Uterus (tissue), 2 donors: ENCODE results near the gene NLRP10.

Experiments used
- POLR2A ChIP-seq, 2 donors: fragments of 450-650 bp; IDR thresholded peaks; one replicate each; pipeline ENCODE4 v1.6.1; 2016; ENCODE audit warnings: antibody characterized with exemption in 2 of 2, mild to moderate bottlenecking in 1 of 2, moderate library complexity in 1 of 2
- TF ChIP-seq, protein P1 (sequence below), 4 experiments: fragments of 200-600 bp in 2 of 4; fragments of 450-650 bp in 2 of 4; sonication (generic) in 2 of 4; IDR thresholded peaks; one replicate each; pipeline ENCODE4 v1.5.1; 2016 to 2019; ENCODE audit warnings: antibody characterized with exemption in 4 of 4, mild to moderate bottlenecking in 2 of 4, moderate library complexity in 1 of 4

DNA sequence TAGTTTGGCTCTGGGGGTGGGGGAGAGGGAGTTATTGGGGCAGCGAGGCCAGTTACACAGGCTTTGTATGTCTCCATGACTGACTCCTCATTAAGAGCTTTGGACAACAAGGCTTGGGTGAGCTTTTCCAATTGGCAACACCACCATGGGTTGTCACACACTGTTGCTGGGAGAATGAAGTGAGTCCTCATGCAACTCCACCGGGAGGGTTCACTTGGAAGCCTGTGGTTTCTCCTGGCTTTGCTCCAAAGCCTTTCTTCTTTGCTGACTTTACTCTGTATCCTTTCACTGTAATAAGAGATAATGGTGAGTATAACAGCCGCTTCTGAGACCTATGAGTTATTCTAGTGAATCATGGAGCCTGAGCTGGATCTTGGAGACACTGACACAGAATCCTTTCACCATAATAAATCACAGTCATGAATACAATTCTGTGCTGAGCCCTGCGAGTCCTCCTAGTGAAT lies 46.8 kb upstream of the NLRP10 start:
- TF ChIP-seq POLR2A (IDR thresholded peaks at IDR 0.05) = no peak
- TF ChIP-seq, protein P1, sequence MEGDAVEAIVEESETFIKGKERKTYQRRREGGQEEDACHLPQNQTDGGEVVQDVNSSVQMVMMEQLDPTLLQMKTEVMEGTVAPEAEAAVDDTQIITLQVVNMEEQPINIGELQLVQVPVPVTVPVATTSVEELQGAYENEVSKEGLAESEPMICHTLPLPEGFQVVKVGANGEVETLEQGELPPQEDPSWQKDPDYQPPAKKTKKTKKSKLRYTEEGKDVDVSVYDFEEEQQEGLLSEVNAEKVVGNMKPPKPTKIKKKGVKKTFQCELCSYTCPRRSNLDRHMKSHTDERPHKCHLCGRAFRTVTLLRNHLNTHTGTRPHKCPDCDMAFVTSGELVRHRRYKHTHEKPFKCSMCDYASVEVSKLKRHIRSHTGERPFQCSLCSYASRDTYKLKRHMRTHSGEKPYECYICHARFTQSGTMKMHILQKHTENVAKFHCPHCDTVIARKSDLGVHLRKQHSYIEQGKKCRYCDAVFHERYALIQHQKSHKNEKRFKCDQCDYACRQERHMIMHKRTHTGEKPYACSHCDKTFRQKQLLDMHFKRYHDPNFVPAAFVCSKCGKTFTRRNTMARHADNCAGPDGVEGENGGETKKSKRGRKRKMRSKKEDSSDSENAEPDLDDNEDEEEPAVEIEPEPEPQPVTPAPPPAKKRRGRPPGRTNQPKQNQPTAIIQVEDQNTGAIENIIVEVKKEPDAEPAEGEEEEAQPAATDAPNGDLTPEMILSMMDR (IDR thresholded peaks at IDR 0.05) = no peak
